ENCODE data around the gene SIRT4. TPM values are rescaled to one million over a fixed set of nuclear protein-coding genes. Genes with fewer than 3 reads are reported as not detected.

Gene SIRT4
- total RNA-seq, 1 donor from 2014 or later: 2.7 TPM

- Mint-ChIP-seq H3K9me3 (ENCODE audit: unreplicated experiment) (no peaks in the 10 kb centered on the region), H3K4me1 (ENCODE audit: low read depth, unreplicated experiment) (peaks cover 4% of the 10 kb centered on the region), H3K4me3 (ENCODE audit: unreplicated experiment) (no peak overlapping the region), H3K27me3 (ENCODE audit: low read depth, unreplicated experiment) (no peaks in the 10 kb centered on the region), H3K27ac (ENCODE audit: unreplicated experiment) (peak overlapping the region; percentile 78), H3K36me3 (ENCODE audit: low read depth, unreplicated experiment) (peaks cover 12% of the 10 kb centered on the region)
- TF ChIP-seq EZH2 (IDR thresholded peaks at IDR 0.05; ENCODE audit: insufficient read depth, low read length): no peak
- TF ChIP-seq CTCF (IDR thresholded peaks at IDR 0.05; ENCODE audit: insufficient read depth, low read depth, low read length): peak; percentile 82
- Histone ChIP-seq H3K4me1 (ENCODE audit: insufficient read depth, low read length) (peaks cover 11% of the 10 kb centered on the region), H3K4me3 (ENCODE audit: insufficient read depth, low read depth, low read length) (no peak overlapping the region), H3K9me3 (ENCODE audit: insufficient read depth, low read depth, low read length) (no peaks in the 10 kb centered on the region), H3K9ac (ENCODE audit: low read length) (no peak overlapping the region), H3K27ac (ENCODE audit: low read depth, low read length) (peak overlapping the region; percentile 13), H3K27me3 (ENCODE audit: insufficient read depth, low read length) (no peaks in the 10 kb centered on the region), H3K79me2 (ENCODE audit: insufficient read depth, low read length) (no peaks in the 10 kb centered on the region), H3K4me2 (ENCODE audit: low read length) (peak overlapping the region; percentile 66), H2AFZ (ENCODE audit: low read depth, low read length) (no peak overlapping the region), H4K20me1 (ENCODE audit: insufficient read depth, low read length) (no peaks in the 10 kb centered on the region), H3K36me3 (ENCODE audit: insufficient read depth, low read length) (no peaks in the 10 kb centered on the region)
- DNase-seq (ENCODE audit: low read depth): peak; percentile 94
- peak; percentile 86 for FAIRE-seq
These were observed 54.5 kb downstream of the SIRT4 start for GRCh38 chr12:120356567-120357030.

GRCh38 chr12:120357104-120357503 lies 55.0 kb downstream of the SIRT4 start:
- Histone ChIP-seq H3K79me2 (ENCODE audit: insufficient read depth, low read length) (no peaks in the 10 kb centered on the region), H3K4me1 (ENCODE audit: insufficient read depth, low read length) (peaks cover 12% of the 10 kb centered on the region), H3K4me3 (ENCODE audit: insufficient read depth, low read depth, low read length) (no peak overlapping the region), H3K36me3 (ENCODE audit: insufficient read depth, low read length) (no peaks in the 10 kb centered on the region), H2AFZ (ENCODE audit: low read depth, low read length) (no peak overlapping the region), H4K20me1 (ENCODE audit: insufficient read depth, low read length) (no peaks in the 10 kb centered on the region), H3K4me2 (ENCODE audit: low read length) (peak overlapping the region; percentile 66), H3K9ac (ENCODE audit: low read length) (no peak overlapping the region), H3K27ac (ENCODE audit: low read depth, low read length) (peak overlapping the region; percentile 13), H3K9me3 (ENCODE audit: insufficient read depth, low read depth, low read length) (no peaks in the 10 kb centered on the region), H3K27me3 (ENCODE audit: insufficient read depth, low read length) (no peaks in the 10 kb centered on the region)
- FAIRE-seq: no peak
- H3K4me1 Mint-ChIP-seq (ENCODE audit: low read depth, unreplicated experiment): peaks cover 4% of the 10 kb centered on the region
- no peaks in the 10 kb centered on the region for H3K9me3 Mint-ChIP-seq (ENCODE audit: unreplicated experiment)
- peaks cover 10% of the 10 kb centered on the region for H3K36me3 Mint-ChIP-seq (ENCODE audit: low read depth, unreplicated experiment)
- H3K27ac Mint-ChIP-seq (ENCODE audit: unreplicated experiment): peak overlapping the region; percentile 78
- no peak for DNase-seq (ENCODE audit: low read depth)
- no peak for TF ChIP-seq EZH2 (IDR thresholded peaks at IDR 0.05; ENCODE audit: insufficient read depth, low read length)
- TF ChIP-seq CTCF (IDR thresholded peaks at IDR 0.05; ENCODE audit: insufficient read depth, low read depth, low read length): no peak
- no peaks in the 10 kb centered on the region for H3K27me3 Mint-ChIP-seq (ENCODE audit: low read depth, unreplicated experiment)
- no peak overlapping the region for H3K4me3 Mint-ChIP-seq (ENCODE audit: unreplicated experiment)

- Histone ChIP-seq H3K27ac (ENCODE audit: low read depth, low read length) (no peak overlapping the region), H3K36me3 (ENCODE audit: insufficient read depth, low read length) (no peaks in the 10 kb centered on the region), H3K4me1 (ENCODE audit: insufficient read depth, low read length) (peaks cover 11% of the 10 kb centered on the region), H3K79me2 (ENCODE audit: insufficient read depth, low read length) (no peaks in the 10 kb centered on the region), H2AFZ (ENCODE audit: low read depth, low read length) (no peak overlapping the region), H3K27me3 (ENCODE audit: insufficient read depth, low read length) (no peaks in the 10 kb centered on the region), H3K4me2 (ENCODE audit: low read length) (no peak overlapping the region), H3K9ac (ENCODE audit: low read length) (no peak overlapping the region), H3K9me3 (ENCODE audit: insufficient read depth, low read depth, low read length) (no peaks in the 10 kb centered on the region), H4K20me1 (ENCODE audit: insufficient read depth, low read length) (no peaks in the 10 kb centered on the region), H3K4me3 (ENCODE audit: insufficient read depth, low read depth, low read length) (no peak overlapping the region)
- H3K4me3 Mint-ChIP-seq (ENCODE audit: unreplicated experiment): no peak overlapping the region
- TF ChIP-seq CTCF (IDR thresholded peaks at IDR 0.05; ENCODE audit: insufficient read depth, low read depth, low read length) (no peak), EZH2 (IDR thresholded peaks at IDR 0.05; ENCODE audit: insufficient read depth, low read length) (no peak)
- FAIRE-seq (no peak), DNase-seq (ENCODE audit: low read depth) (no peak)
- H3K4me1 Mint-ChIP-seq (ENCODE audit: low read depth, unreplicated experiment): peaks cover 7% of the 10 kb centered on the region
- H3K9me3 Mint-ChIP-seq (ENCODE audit: unreplicated experiment): no peaks in the 10 kb centered on the region
- H3K27ac Mint-ChIP-seq (ENCODE audit: unreplicated experiment): no peak overlapping the region
- peaks cover 12% of the 10 kb centered on the region for H3K36me3 Mint-ChIP-seq (ENCODE audit: low read depth, unreplicated experiment)
- H3K27me3 Mint-ChIP-seq (ENCODE audit: low read depth, unreplicated experiment): no peaks in the 10 kb centered on the region
These were observed 56.4 kb downstream of the SIRT4 start for GRCh38 chr12:120358412-120359100.
